LNCAP (cell line): ENCODE measurements around the gene WHRN.

Experiments used
- CTCF ChIP-seq: fragments of 450-650 bp; IDR thresholded peaks from 2 replicates; pipeline ENCODE4 v1.5.1; 2017; ENCODE audit warnings: mild to moderate bottlenecking

The WHRN gene

GRCh38 chr9:114366334-114367128, 138.7 kb downstream of the WHRN start:
- no peak for TF ChIP-seq CTCF

DNA sequence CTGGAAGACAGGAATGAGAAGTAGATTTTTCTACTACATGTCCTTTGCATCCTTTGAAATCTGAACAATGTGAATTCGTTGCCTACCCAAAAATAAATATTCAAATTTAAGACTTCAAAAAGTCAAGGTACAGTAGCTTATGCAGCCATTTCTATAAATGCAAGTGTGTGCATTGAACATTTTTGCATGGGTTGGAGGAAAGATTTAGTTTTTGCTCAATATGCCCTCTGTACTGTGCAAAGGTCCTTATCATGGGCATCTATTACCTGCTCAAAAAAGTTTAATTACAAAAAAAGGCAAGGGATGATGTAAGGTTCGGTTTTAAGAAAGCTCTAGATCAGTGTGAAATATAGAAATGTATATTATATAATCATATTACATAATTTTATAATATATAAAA, 140.1 kb downstream of the WHRN start:
- no peak for TF ChIP-seq CTCF

DNA sequence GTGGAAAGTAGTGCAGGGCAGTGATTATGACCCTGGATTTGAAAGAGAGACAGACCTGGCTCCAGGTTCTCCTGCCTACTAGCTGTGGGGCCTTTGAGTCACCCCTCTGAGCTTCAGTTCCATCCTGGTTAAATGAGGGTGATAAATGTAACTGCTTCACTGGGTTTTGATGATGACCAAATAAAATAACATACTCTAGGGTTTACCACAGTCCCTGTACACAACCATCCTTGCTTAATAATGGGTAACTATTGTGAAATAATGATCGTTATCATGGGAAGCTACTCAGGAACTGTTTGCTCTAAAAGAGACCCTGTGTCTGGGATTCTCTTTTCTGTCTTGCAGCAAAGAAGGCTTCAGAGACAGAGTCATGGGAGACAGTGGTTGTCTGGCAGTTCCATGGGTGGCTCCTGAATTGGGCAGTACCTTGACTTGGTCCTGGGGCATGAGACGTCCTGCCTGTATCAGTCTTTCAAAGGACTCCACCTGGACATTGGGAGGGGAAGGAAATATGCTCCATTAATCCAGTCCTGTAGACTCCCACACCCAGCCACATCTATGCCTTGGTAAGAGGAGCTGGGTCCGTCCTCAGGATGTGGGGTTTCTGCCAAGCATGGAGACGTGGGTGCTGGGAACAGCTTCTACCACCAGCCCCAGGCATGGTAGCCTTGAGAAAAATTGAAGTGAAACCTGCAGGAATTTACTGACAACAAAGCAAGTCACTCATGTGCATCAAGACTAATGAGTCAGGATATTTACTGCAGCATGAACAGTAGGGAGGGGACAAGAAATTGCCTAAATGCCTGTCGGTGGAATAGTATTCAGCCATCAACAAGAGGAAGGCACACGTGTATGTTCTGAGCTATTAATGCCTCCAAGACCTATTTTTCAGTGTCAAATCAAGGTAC, 140.9 kb downstream of the WHRN start:
- TF ChIP-seq CTCF: no peak

- TF ChIP-seq CTCF: no peak
Measured at GRCh38 chr9:114363424-114363823, 141.8 kb downstream of the WHRN start.

DNA sequence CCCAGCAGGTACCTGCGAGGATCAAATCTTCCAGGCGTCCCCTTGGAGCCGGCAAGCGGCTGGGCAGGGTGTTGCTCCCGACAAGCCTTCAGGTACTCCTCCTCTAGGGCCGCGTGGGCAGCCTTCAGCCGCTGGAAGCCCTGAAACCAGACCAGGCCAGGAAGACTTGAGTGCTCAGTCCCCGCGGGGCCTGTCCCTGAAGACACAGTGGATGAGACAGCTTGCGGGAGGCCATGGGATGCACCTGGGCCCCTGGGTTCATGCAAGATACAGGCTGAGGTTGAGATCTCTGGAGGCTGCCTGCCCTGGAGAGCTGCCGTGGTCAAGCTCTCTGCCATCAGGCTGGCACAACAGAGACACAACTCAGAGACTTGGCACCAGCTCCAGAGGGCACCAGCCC, 142.9 kb downstream of the WHRN start:
- no peak for TF ChIP-seq CTCF

DNA sequence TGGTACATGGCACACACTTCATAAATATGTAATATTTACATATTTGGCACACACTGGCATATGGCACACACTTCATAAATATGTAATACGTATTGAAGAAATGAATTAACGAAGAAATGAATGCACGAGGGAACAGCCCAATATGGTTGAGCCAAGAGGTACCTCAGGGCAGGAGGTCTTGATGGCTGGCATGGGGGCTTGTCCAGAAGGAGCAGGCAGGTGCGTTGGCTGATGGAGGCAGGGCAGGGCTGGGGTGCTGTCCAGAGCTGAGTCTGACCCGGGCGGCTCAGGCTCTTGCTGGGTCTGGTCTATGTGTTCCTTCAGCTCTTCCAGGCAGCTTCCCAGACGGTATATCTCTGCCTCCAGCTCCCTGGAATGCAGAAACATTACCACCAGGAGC, 143.7 kb downstream of the WHRN start:
- TF ChIP-seq CTCF: no peak

- no peak for TF ChIP-seq CTCF
Measured at GRCh38 chr9:114359801-114360200, 145.5 kb downstream of the WHRN start.
